ENCODE measurements around the gene MSRB3. TPM values are rescaled to one million over a fixed set of nuclear protein-coding genes. Genes with fewer than 3 reads are reported as not detected.

The MSRB3 gene
- total RNA-seq, 1 experiment from 2014 or later: 1.1 TPM

DNA sequence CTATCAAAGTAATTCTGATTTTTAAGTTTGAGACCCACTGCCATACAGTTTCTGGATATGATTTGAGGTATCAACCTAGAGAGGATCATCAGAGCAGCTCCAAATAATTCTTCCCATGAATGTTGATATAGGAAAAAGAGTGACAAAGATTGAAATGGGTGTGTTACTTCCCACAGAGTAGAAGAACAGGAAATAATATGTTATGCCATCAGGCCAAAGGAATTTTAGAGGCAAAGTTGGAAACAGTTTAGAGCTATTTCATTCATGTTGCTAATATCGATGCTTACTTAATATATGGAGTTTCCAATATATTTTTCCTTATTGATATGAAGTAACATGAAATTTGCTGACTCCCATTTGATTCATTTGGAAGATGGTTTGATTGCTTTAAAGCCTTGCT lies 8.9 kb upstream of the MSRB3 start:
- Histone ChIP-seq H3T11ph (ENCODE audit: low read length) (no peak overlapping the region), H3K23me2 (ENCODE audit: insufficient read length, low read depth, low read length, poor library complexity, severe bottlenecking) (no peaks in the 10 kb centered on the region), H2BK120ac (ENCODE audit: low read depth, low read length, poor library complexity, severe bottlenecking) (no peak overlapping the region), H3K56ac (ENCODE audit: insufficient read length, low read depth, low read length) (no peak overlapping the region), H3K9ac (ENCODE audit: extremely low read depth, insufficient read length, low read length) (no peak overlapping the region), H3K18ac (ENCODE audit: insufficient read length, low read depth, low read length) (no peak overlapping the region), H2BK5ac (ENCODE audit: insufficient read length, low read length) (no peak overlapping the region), H3K23ac (ENCODE audit: insufficient read length, low read depth, low read length) (no peak overlapping the region), H2AFZ (ENCODE audit: low read length) (no peak overlapping the region), H3K27ac (ENCODE audit: insufficient read length, low read depth, low read length) (no peak overlapping the region), H3K9me3 (ENCODE audit: control insufficient read depth, low read depth, low read length) (no peaks in the 10 kb centered on the region), H2BK20ac (ENCODE audit: low read depth, low read length, poor library complexity, severe bottlenecking) (no peak overlapping the region), H3K4me1 (ENCODE audit: insufficient read depth, low read length) (no peaks in the 10 kb centered on the region), H2BK15ac (ENCODE audit: low read depth, low read length) (no peak overlapping the region), H2BK12ac (ENCODE audit: insufficient read length, low read depth, low read length) (no peak overlapping the region), H4K91ac (ENCODE audit: insufficient read length, low read depth, low read length) (no peak overlapping the region), H4K5ac (ENCODE audit: insufficient read length, low read depth, low read length) (no peak overlapping the region), H3K27me3 (ENCODE audit: insufficient read depth, low read length) (no peaks in the 10 kb centered on the region), H4K20me1 (ENCODE audit: control insufficient read depth, insufficient read depth, insufficient read length) (no peaks in the 10 kb centered on the region), H3K4ac (ENCODE audit: low read depth, low read length) (no peak overlapping the region), H3K14ac (ENCODE audit: insufficient read depth, low read length) (no peak overlapping the region), H3K4me2 (ENCODE audit: insufficient read depth, insufficient read length, low read length) (no peak overlapping the region), H3K79me1 (ENCODE audit: insufficient read depth, low read depth, low read length, poor library complexity, severe bottlenecking) (no peaks in the 10 kb centered on the region), H3K79me2 (ENCODE audit: insufficient read depth, low read length) (no peaks in the 10 kb centered on the region), H4K8ac (replicated peaks; ENCODE audit: insufficient read length, low read depth, low read length) (no peak overlapping the region), H2AK5ac (ENCODE audit: insufficient read length, low read length) (no peak overlapping the region)
- Mint-ChIP-seq H3K9me3 (no peaks in the 10 kb centered on the region), H3K27me3 (ENCODE audit: low read depth) (no peaks in the 10 kb centered on the region; the same call in 1 of the 2 replicates), H3K4me3 (no peak overlapping the region), H3K4me1 (no peaks in the 10 kb centered on the region), H3K36me3 (ENCODE audit: insufficient read depth in 1 of 3, low read depth in 3 of 3) (no peaks in the 10 kb centered on the region), H3K27ac (no peak overlapping the region)
- TF ChIP-seq, protein P1, sequence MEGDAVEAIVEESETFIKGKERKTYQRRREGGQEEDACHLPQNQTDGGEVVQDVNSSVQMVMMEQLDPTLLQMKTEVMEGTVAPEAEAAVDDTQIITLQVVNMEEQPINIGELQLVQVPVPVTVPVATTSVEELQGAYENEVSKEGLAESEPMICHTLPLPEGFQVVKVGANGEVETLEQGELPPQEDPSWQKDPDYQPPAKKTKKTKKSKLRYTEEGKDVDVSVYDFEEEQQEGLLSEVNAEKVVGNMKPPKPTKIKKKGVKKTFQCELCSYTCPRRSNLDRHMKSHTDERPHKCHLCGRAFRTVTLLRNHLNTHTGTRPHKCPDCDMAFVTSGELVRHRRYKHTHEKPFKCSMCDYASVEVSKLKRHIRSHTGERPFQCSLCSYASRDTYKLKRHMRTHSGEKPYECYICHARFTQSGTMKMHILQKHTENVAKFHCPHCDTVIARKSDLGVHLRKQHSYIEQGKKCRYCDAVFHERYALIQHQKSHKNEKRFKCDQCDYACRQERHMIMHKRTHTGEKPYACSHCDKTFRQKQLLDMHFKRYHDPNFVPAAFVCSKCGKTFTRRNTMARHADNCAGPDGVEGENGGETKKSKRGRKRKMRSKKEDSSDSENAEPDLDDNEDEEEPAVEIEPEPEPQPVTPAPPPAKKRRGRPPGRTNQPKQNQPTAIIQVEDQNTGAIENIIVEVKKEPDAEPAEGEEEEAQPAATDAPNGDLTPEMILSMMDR (conservative IDR thresholded peaks at IDR 0.05): no peak
- WGBS (ENCODE audit: extremely low coverage, insufficient read length, low lambda C conversion rate): no CpG with 5 or more reads among the region's 1 CpG
- DNase-seq: no peak
